NCI-H1436 treated with DMSO at 0.1 percent for 48 hours (cell line): ENCODE measurements around the gene SPATA33.
"Not testable (repeated sequence)": the region's sequence is repeated elsewhere in the genome, so short reads cannot be mapped to it uniquely, and the experiment has no call there.

ENCODE experiments used
- DNase-seq: peaks from one replicate; lab custom pipeline; 2025; lab: John Stamatoyannopoulos, UW

Gene SPATA33

DNA sequence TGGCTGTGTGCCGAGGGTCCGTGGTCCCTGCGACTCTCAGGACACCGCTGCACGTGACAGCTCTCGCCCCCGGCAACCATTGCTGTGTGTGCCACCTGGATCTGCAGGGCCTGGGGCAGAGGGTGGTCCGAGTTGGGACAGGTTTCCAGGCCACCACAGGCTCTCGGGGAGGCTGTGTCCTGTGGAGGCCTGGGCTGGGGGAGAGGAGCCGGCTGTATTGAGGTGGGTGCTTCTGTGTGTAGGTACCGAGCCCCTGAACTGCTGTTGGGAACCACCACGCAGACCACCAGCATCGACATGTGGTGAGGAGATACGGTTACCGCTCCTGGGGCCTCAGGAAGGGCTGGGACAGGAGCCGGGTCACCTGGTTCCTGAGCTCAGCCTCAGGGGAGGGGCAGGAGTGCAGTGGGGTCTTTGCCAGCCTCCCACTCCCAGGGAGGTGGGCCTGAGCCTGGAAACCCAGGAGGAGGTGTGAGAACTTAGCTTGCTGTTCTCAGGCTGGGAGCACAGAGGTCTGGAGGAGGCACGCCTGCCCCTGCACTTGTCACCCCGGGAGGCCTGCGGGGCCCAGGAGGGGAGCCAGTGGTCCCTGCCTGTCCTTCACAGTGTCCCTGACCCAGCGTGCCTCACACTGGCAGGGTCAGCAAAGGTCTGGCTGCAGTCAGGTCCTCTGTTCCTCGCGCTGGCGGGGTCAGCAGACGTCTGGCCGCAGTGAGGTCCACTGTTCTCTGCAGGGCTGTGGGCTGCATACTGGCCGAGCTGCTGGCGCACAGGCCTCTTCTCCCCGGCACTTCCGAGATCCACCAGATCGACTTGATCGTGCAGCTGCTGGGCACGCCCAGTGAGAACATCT is 36.5 kb downstream of the SPATA33 start:
- DNase-seq = no peak

- DNase-seq = not testable (repeated sequence)
Measured at GRCh38 chr16:89694784-89695085, 37.1 kb downstream of the SPATA33 start.

- DNase-seq = no peak
Measured at GRCh38 chr16:89695086-89695874, 37.6 kb downstream of the SPATA33 start.

- DNase-seq = no peak
Measured at GRCh38 chr16:89695875-89696669, 38.4 kb downstream of the SPATA33 start.

GRCh38 chr16:89696670-89697128 is 39.1 kb downstream of the SPATA33 start:
- DNase-seq = no peak

GRCh38 chr16:89697161-89697615 is 39.6 kb downstream of the SPATA33 start:
- no peak for DNase-seq

DNA sequence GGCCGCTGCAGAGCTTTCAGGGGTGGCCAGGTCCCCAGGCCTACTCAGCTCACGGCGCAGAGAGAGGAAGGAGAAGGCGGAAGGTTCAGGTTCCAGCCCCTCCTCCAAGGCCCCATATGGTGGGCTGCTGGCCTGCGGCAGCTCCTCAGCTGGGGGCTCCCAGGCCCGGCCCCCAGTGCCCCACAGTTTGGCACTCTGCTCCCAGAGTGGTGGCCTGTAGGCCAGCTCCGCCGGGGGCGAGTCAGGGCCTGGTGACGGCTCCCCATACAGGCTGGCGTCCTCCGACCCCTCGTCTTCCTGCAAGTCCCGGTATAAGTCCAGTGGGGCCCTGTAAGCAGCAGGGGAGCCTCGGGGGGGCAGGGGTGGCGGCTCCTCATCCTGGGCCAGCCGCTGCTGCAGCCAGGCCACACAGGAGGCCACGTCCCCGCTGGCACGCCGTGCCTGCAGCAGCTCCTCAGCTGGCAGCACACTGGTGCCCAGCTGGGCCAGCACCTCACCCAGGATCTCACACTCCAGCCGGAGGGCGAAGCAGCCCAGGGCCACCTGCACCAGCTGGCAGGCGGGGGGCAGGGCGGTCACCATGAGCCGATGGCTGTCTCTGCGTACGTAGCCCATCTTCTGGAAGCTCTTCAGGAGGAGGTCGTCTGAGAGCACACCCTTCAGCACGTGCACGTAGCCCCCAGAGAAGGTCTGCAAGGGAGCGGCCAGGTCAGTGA is 40.1 kb downstream of the SPATA33 start:
- DNase-seq = no peak

GRCh38 chr16:89698717-89699116 is 41.1 kb downstream of the SPATA33 start:
- not testable (repeated sequence) for DNase-seq

- not testable (repeated sequence) for DNase-seq
Measured at GRCh38 chr16:89699629-89700099, 42.0 kb downstream of the SPATA33 start.

GRCh38 chr16:89700100-89700648 is 42.5 kb downstream of the SPATA33 start:
- DNase-seq = peak; percentile 94

GRCh38 chr16:89700649-89701424 is 43.2 kb downstream of the SPATA33 start:
- DNase-seq = no peak

GRCh38 chr16:89701425-89702406 is 44.1 kb downstream of the SPATA33 start, which contains the start of gene SPATA2L:
SPATA2L (minus strand) TSS chr16:89701705; CDS start chr16:89701232, 473 bp downstream.
- DNase-seq = peak; percentile 72

- DNase-seq = no peak
Measured at GRCh38 chr16:89704281-89704680, 46.6 kb downstream of the SPATA33 start.

DNA sequence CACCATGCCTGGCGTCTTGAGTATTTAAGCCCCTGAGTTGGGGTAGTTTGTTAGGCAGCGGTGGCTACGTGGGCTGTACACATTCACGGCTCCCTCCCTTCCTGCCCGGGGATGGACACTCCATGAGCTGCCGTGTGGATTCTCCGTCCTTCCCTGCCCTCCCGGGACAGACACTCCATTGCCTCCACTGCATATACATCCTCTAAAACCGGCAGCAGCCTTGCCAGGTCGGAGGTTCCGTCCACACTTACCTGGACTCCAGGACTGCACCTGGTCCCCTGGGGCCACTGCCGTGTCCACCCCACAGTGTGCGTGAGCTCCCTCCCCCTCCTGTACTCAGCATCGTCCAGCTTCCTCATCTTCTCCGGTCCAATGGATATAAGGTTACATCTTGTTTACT is 47.4 kb downstream of the SPATA33 start:
- DNase-seq = no peak

GRCh38 chr16:89706518-89707260 is 49.1 kb downstream of the SPATA33 start:
- DNase-seq = no peak

GRCh38 chr16:89707695-89708094 is 50.1 kb downstream of the SPATA33 start:
- no peak for DNase-seq

DNA sequence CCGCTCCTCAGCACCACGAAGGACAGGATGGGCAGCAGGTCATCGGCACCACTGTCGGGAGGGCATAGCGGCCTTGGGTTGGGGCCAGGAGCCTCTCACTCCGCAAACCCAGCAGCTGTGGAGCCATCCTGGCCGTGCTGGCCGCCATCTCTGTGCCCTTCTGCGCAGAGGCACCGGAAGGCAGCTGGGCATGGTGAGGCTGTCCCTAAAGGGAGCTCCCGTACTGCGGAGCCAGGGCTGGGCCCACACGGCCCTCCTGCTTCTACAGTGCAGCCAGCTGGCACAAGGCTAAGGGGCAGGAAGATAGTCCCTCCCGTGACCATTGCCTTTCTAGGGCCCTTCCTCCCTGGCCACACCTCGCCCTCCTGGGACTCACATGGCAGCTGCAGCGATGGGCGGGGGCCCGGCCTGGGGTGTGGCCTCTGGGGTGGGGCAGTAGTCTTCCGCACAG is 50.9 kb downstream of the SPATA33 start:
- no peak for DNase-seq

DNA sequence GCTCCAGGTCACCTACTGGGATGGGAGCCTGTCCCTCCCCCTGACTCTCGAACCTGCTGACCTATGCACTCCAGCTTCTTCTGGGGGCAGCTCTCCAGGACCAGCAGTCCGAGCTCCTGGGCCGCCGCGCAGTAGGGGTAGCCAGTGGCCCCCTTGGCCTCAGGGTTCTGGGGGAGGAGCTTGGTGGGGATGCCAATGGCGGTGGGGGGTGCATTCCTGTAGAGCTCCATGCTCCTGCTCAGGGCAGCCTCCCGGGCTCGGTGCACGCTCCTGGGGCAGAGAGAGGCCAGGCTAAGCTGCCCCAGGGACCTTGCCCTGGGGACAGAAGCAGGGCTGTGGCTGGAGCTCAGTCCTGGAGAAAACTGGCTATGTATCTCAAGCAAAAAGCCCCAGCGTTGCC is 51.5 kb downstream of the SPATA33 start:
- no peak for DNase-seq
